ENCODE measurements around the gene KCNQ1OT1.

The KCNQ1OT1 gene

GRCh38 chr11:2718817-2719438, 19.1 kb upstream of the KCNQ1OT1 start:
- Histone ChIP-seq H3K9me3 (ENCODE audit: control insufficient read depth, low read length) (no peaks in the 10 kb centered on the region), H3K27ac (ENCODE audit: insufficient read depth, low read depth, low read length, poor library complexity, severe bottlenecking) (no peak overlapping the region), H3K36me3 (ENCODE audit: control insufficient read depth, insufficient read depth, low read length) (no peaks in the 10 kb centered on the region), H3K27me3 (ENCODE audit: control insufficient read depth, insufficient read depth, low read length, poor library complexity, severe bottlenecking) (peaks cover 93% of the 10 kb centered on the region), H3K4me1 (ENCODE audit: control insufficient read depth, insufficient read depth, low read length) (peaks cover 45% of the 10 kb centered on the region), H3K4me3 (ENCODE audit: insufficient read depth, low read depth, low read length) (no peak overlapping the region)
- WGBS, 2 experiments = 28 to 33% methylated on average over 11 of the region's 11 CpGs

GRCh38 chr11:2717561-2718325, 17.9 kb upstream of the KCNQ1OT1 start:
- H3K9me3 ChIP-seq (ENCODE audit: control insufficient read depth, low read length) = no peaks in the 10 kb centered on the region
- peaks cover 45% of the 10 kb centered on the region for H3K4me1 ChIP-seq (ENCODE audit: control insufficient read depth, insufficient read depth, low read length)
- H3K36me3 ChIP-seq (ENCODE audit: control insufficient read depth, insufficient read depth, low read length) = no peaks in the 10 kb centered on the region
- H3K27ac ChIP-seq (ENCODE audit: insufficient read depth, low read depth, low read length, poor library complexity, severe bottlenecking) = no peak overlapping the region
- H3K27me3 ChIP-seq (ENCODE audit: control insufficient read depth, insufficient read depth, low read length, poor library complexity, severe bottlenecking) = peaks cover 93% of the 10 kb centered on the region
- H3K4me3 ChIP-seq (ENCODE audit: insufficient read depth, low read depth, low read length) = no peak overlapping the region
- WGBS, 2 experiments = 85 to 88% methylated on average over 22 of the region's 22 CpGs

GRCh38 chr11:2716376-2717095, 16.7 kb upstream of the KCNQ1OT1 start:
- no peaks in the 10 kb centered on the region for H3K9me3 ChIP-seq (ENCODE audit: control insufficient read depth, low read length)
- no peak overlapping the region for H3K4me3 ChIP-seq (ENCODE audit: insufficient read depth, low read depth, low read length)
- no peaks in the 10 kb centered on the region for H3K36me3 ChIP-seq (ENCODE audit: control insufficient read depth, insufficient read depth, low read length)
- peaks cover 33% of the 10 kb centered on the region for H3K4me1 ChIP-seq (ENCODE audit: control insufficient read depth, insufficient read depth, low read length)
- H3K27ac ChIP-seq (ENCODE audit: insufficient read depth, low read depth, low read length, poor library complexity, severe bottlenecking) = no peak overlapping the region
- WGBS, 2 experiments = 95% methylated on average over 14 of the region's 14 CpGs
- H3K27me3 ChIP-seq (ENCODE audit: control insufficient read depth, insufficient read depth, low read length, poor library complexity, severe bottlenecking) = peaks cover 85% of the 10 kb centered on the region

- Histone ChIP-seq H3K4me1 (ENCODE audit: control insufficient read depth, insufficient read depth, low read length) (peaks cover 26% of the 10 kb centered on the region), H3K4me3 (ENCODE audit: insufficient read depth, low read depth, low read length) (no peak overlapping the region), H3K27ac (ENCODE audit: insufficient read depth, low read depth, low read length, poor library complexity, severe bottlenecking) (no peak overlapping the region), H3K9me3 (ENCODE audit: control insufficient read depth, low read length) (no peaks in the 10 kb centered on the region), H3K27me3 (ENCODE audit: control insufficient read depth, insufficient read depth, low read length, poor library complexity, severe bottlenecking) (peaks cover 84% of the 10 kb centered on the region), H3K36me3 (ENCODE audit: control insufficient read depth, insufficient read depth, low read length) (no peaks in the 10 kb centered on the region)
- 92% methylated on average over 15 of the region's 15 CpGs for WGBS, 2 experiments
Observed at GRCh38 chr11:2715716-2716350, 16.0 kb upstream of the KCNQ1OT1 start.

- H3K36me3 ChIP-seq (ENCODE audit: control insufficient read depth, insufficient read depth, low read length) = no peaks in the 10 kb centered on the region
- peaks cover 17% of the 10 kb centered on the region for H3K4me1 ChIP-seq (ENCODE audit: control insufficient read depth, insufficient read depth, low read length)
- H3K4me3 ChIP-seq (ENCODE audit: insufficient read depth, low read depth, low read length) = no peak overlapping the region
- peaks cover 76% of the 10 kb centered on the region for H3K27me3 ChIP-seq (ENCODE audit: control insufficient read depth, insufficient read depth, low read length, poor library complexity, severe bottlenecking)
- no peaks in the 10 kb centered on the region for H3K9me3 ChIP-seq (ENCODE audit: control insufficient read depth, low read length)
- H3K27ac ChIP-seq (ENCODE audit: insufficient read depth, low read depth, low read length, poor library complexity, severe bottlenecking) = no peak overlapping the region
- 95% methylated on average over 7 of the region's 7 CpGs for WGBS, 2 experiments
Observed at GRCh38 chr11:2714871-2715270, 15.1 kb upstream of the KCNQ1OT1 start.

GRCh38 chr11:2714463-2714800, 14.6 kb upstream of the KCNQ1OT1 start:
- peaks cover 12% of the 10 kb centered on the region for H3K4me1 ChIP-seq (ENCODE audit: control insufficient read depth, insufficient read depth, low read length)
- H3K4me3 ChIP-seq (ENCODE audit: insufficient read depth, low read depth, low read length) = no peak overlapping the region
- WGBS, 2 experiments = 90 to 94% methylated on average over 9 of the region's 9 CpGs
- H3K9me3 ChIP-seq (ENCODE audit: control insufficient read depth, low read length) = no peaks in the 10 kb centered on the region
- no peaks in the 10 kb centered on the region for H3K36me3 ChIP-seq (ENCODE audit: control insufficient read depth, insufficient read depth, low read length)
- no peak overlapping the region for H3K27ac ChIP-seq (ENCODE audit: insufficient read depth, low read depth, low read length, poor library complexity, severe bottlenecking)
- H3K27me3 ChIP-seq (ENCODE audit: control insufficient read depth, insufficient read depth, low read length, poor library complexity, severe bottlenecking) = peaks cover 71% of the 10 kb centered on the region

- Histone ChIP-seq H3K9me3 (ENCODE audit: control insufficient read depth, low read length) (no peaks in the 10 kb centered on the region), H3K27ac (ENCODE audit: insufficient read depth, low read depth, low read length, poor library complexity, severe bottlenecking) (no peak overlapping the region), H3K27me3 (ENCODE audit: control insufficient read depth, insufficient read depth, low read length, poor library complexity, severe bottlenecking) (peaks cover 66% of the 10 kb centered on the region), H3K4me3 (ENCODE audit: insufficient read depth, low read depth, low read length) (no peak overlapping the region), H3K36me3 (ENCODE audit: control insufficient read depth, insufficient read depth, low read length) (no peaks in the 10 kb centered on the region), H3K4me1 (ENCODE audit: control insufficient read depth, insufficient read depth, low read length) (peaks cover 7% of the 10 kb centered on the region)
- WGBS, 2 experiments = 89 to 90% methylated on average over 26 of the region's 26 CpGs
Observed at GRCh38 chr11:2713661-2714462, 14.1 kb upstream of the KCNQ1OT1 start.

GRCh38 chr11:2713094-2713493, 13.3 kb upstream of the KCNQ1OT1 start:
- WGBS, 2 experiments = 95 to 96% methylated on average over 11 to 12 of the region's 12 CpGs
- Histone ChIP-seq H3K27me3 (ENCODE audit: control insufficient read depth, insufficient read depth, low read length, poor library complexity, severe bottlenecking) (peaks cover 58% of the 10 kb centered on the region), H3K9me3 (ENCODE audit: control insufficient read depth, low read length) (no peaks in the 10 kb centered on the region), H3K27ac (ENCODE audit: insufficient read depth, low read depth, low read length, poor library complexity, severe bottlenecking) (no peak overlapping the region), H3K4me3 (ENCODE audit: insufficient read depth, low read depth, low read length) (no peak overlapping the region), H3K36me3 (ENCODE audit: control insufficient read depth, insufficient read depth, low read length) (no peaks in the 10 kb centered on the region), H3K4me1 (ENCODE audit: control insufficient read depth, insufficient read depth, low read length) (peaks cover 4% of the 10 kb centered on the region)

GRCh38 chr11:2711161-2711560, 11.4 kb upstream of the KCNQ1OT1 start:
- H3K9me3 ChIP-seq (ENCODE audit: control insufficient read depth, low read length) = no peaks in the 10 kb centered on the region
- no peak overlapping the region for H3K27ac ChIP-seq (ENCODE audit: insufficient read depth, low read depth, low read length, poor library complexity, severe bottlenecking)
- H3K4me1 ChIP-seq (ENCODE audit: control insufficient read depth, insufficient read depth, low read length) = peaks cover 4% of the 10 kb centered on the region
- H3K27me3 ChIP-seq (ENCODE audit: control insufficient read depth, insufficient read depth, low read length, poor library complexity, severe bottlenecking) = peaks cover 39% of the 10 kb centered on the region
- H3K36me3 ChIP-seq (ENCODE audit: control insufficient read depth, insufficient read depth, low read length) = no peaks in the 10 kb centered on the region
- no peak overlapping the region for H3K4me3 ChIP-seq (ENCODE audit: insufficient read depth, low read depth, low read length)
- 94 to 96% methylated on average over 6 of the region's 6 CpGs for WGBS, 2 experiments

All from ectodermal cell (in vitro differentiated cells).